ENCODE data around the gene TAF10. TPM values are rescaled to one million over a fixed set of nuclear protein-coding genes. Genes with fewer than 3 reads are reported as not detected.

TAF10 gene
- total and polyA plus RNA-seq, 2 of the 13 experiments (the other 11 are each of a cell fraction or from before 2014, with no cell fraction given) = 71.3 to 134 TPM

- H3K9ac ChIP-seq (ENCODE audit: insufficient read depth, low read depth, low read length) = no peak overlapping the region
- ChIA-PET POLR2A (no interaction called here), CTCF (ENCODE audit: low intra/inter-chr PET ratio, low total read pairs) (no interaction called here)
- no peak overlapping the region for H3K27ac ChIP-seq (ENCODE audit: extremely low read length, insufficient read depth, low read length)
- H3K4me2 ChIP-seq (ENCODE audit: low read depth, low read length) = no peak overlapping the region
- FAIRE-seq (no peak), DNase-seq (ENCODE audit: low spot score) (no peak), ATAC-seq (no peak)
- H3K36me3 ChIP-seq (replicated peaks in 1 of 2; ENCODE audit: control insufficient read depth in 1 of 2, insufficient read depth in 2 of 2, low read length in 2 of 2) = no peaks in the 10 kb centered on the region
- in situ Hi-C loops (cut with HindIII; ENCODE audit: extremely low pct_ligation_motif_present, low pct_unique_long_range_greater_than_20kb) = no loop called here
- H4K20me1 ChIP-seq (ENCODE audit: insufficient read depth, low read length) = no peaks in the 10 kb centered on the region
- no peak overlapping the region for H3K4me3 ChIP-seq (replicated peaks in 1 of 3; ENCODE audit: insufficient read depth in 1 of 3, low read depth in 2 of 3, low read length in 3 of 3)
- WGBS (ENCODE audit: low lambda C conversion rate) = 97% methylated on average over 3 of the region's 4 CpGs
- intact Hi-C loops (cut with micrococcal nuclease; ENCODE audit: unreplicated experiment) = no loop called here
- no peaks in the 10 kb centered on the region for H3K27me3 ChIP-seq (ENCODE audit: control insufficient read depth in 1 of 2, insufficient read depth in 2 of 2, low read length in 2 of 2)
- H3K79me2 ChIP-seq (ENCODE audit: insufficient read depth, low read length) = no peaks in the 10 kb centered on the region
- H3K9me3 ChIP-seq (ENCODE audit: low read length) = no peaks in the 10 kb centered on the region
- H3K4me1 ChIP-seq (ENCODE audit: insufficient read depth, low read length) = no peaks in the 10 kb centered on the region
- no peak overlapping the region for H2AFZ ChIP-seq (ENCODE audit: low read length)
- no TSS peak for BruUV-seq (replicated peaks)
- TF ChIP-seq, protein P1, sequence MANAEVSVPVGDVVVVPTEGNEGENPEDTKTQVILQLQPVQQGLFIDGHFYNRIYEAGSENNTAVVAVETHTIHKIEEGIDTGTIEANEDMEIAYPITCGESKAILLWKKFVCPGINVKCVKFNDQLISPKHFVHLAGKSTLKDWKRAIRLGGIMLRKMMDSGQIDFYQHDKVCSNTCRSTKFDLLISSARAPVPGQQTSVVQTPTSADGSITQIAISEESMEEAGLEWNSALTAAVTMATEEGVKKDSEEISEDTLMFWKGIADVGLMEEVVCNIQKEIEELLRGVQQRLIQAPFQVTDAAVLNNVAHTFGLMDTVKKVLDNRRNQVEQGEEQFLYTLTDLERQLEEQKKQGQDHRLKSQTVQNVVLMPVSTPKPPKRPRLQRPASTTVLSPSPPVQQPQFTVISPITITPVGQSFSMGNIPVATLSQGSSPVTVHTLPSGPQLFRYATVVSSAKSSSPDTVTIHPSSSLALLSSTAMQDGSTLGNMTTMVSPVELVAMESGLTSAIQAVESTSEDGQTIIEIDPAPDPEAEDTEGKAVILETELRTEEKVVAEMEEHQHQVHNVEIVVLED (CRISPR knock-in tag; IDR thresholded peaks at IDR 0.05; ENCODE audit: borderline replicate concordance) = no peak
- TF ChIP-seq, protein P2, sequence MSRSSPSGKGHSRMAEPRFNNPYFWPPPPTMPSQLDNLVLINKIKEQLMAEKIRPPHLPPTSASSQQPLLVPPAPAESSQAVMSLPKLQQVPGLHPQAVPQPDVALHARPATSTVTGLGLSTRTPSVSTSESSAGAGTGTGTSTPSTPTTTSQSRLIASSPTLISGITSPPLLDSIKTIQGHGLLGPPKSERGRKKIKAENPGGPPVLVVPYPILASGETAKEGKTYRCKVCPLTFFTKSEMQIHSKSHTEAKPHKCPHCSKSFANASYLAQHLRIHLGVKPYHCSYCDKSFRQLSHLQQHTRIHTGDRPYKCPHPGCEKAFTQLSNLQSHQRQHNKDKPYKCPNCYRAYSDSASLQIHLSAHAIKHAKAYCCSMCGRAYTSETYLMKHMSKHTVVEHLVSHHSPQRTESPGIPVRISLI (CRISPR knock-in tag; IDR thresholded peaks at IDR 0.05; ENCODE audit: borderline replicate concordance) = no peak
- no peak for TF ChIP-seq KDM1A (CRISPR knock-in tag; IDR thresholded peaks at IDR 0.05)
- no peak for TF ChIP-seq SNAPC5 (CRISPR knock-in tag; IDR thresholded peaks at IDR 0.05; ENCODE audit: borderline replicate concordance)
- TF ChIP-seq FLYWCH1 (CRISPR knock-in tag; IDR thresholded peaks at IDR 0.05) = no peak
- TF ChIP-seq HOXA5 (CRISPR knock-in tag; IDR thresholded peaks at IDR 0.05) = no peak
- TF ChIP-seq, protein P3, sequence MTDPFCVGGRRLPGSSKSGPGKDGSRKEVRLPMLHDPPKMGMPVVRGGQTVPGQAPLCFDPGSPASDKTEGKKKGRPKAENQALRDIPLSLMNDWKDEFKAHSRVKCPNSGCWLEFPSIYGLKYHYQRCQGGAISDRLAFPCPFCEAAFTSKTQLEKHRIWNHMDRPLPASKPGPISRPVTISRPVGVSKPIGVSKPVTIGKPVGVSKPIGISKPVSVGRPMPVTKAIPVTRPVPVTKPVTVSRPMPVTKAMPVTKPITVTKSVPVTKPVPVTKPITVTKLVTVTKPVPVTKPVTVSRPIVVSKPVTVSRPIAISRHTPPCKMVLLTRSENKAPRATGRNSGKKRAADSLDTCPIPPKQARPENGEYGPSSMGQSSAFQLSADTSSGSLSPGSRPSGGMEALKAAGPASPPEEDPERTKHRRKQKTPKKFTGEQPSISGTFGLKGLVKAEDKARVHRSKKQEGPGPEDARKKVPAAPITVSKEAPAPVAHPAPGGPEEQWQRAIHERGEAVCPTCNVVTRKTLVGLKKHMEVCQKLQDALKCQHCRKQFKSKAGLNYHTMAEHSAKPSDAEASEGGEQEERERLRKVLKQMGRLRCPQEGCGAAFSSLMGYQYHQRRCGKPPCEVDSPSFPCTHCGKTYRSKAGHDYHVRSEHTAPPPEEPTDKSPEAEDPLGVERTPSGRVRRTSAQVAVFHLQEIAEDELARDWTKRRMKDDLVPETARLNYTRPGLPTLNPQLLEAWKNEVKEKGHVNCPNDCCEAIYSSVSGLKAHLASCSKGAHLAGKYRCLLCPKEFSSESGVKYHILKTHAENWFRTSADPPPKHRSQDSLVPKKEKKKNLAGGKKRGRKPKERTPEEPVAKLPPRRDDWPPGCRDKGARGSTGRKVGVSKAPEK (CRISPR knock-in tag; IDR thresholded peaks at IDR 0.05; ENCODE audit: borderline replicate concordance) = no peak
- TF ChIP-seq, protein P4, sequence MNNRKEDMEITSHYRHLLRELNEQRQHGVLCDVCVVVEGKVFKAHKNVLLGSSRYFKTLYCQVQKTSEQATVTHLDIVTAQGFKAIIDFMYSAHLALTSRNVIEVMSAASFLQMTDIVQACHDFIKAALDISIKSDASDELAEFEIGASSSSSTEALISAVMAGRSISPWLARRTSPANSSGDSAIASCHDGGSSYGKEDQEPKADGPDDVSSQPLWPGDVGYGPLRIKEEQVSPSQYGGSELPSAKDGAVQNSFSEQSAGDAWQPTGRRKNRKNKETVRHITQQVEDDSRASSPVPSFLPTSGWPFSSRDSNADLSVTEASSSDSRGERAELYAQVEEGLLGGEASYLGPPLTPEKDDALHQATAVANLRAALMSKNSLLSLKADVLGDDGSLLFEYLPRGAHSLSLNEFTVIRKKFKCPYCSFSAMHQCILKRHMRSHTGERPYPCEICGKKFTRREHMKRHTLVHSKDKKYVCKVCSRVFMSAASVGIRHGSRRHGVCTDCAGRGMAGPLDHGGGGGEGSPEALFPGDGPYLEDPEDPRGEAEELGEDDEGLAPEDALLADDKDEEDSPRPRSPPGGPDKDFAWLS (CRISPR knock-in tag; IDR thresholded peaks at IDR 0.05; ENCODE audit: borderline replicate concordance) = no peak
- no peak for TF ChIP-seq TAF1 (CRISPR knock-in tag; IDR thresholded peaks at IDR 0.05)
- TF ChIP-seq, protein P5, sequence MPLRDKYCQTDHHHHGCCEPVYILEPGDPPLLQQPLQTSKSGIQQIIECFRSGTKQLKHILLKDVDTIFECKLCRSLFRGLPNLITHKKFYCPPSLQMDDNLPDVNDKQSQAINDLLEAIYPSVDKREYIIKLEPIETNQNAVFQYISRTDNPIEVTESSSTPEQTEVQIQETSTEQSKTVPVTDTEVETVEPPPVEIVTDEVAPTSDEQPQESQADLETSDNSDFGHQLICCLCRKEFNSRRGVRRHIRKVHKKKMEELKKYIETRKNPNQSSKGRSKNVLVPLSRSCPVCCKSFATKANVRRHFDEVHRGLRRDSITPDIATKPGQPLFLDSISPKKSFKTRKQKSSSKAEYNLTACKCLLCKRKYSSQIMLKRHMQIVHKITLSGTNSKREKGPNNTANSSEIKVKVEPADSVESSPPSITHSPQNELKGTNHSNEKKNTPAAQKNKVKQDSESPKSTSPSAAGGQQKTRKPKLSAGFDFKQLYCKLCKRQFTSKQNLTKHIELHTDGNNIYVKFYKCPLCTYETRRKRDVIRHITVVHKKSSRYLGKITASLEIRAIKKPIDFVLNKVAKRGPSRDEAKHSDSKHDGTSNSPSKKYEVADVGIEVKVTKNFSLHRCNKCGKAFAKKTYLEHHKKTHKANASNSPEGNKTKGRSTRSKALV (CRISPR knock-in tag; IDR thresholded peaks at IDR 0.05) = no peak
- no peak for TF ChIP-seq HCFC1 (IDR thresholded peaks at IDR 0.05; ENCODE audit: low read depth, low read length)
- TF ChIP-seq ZGPAT (CRISPR knock-in tag; IDR thresholded peaks at IDR 0.05) = no peak
These were observed 43.7 kb downstream of the TAF10 start for GRCh38 chr11:6568191-6568918.

Measured in HepG2 (cell line).